SK-N-SH treated with all-trans-retinoic acid at 6 μM for 48 hours (cell line): Measurements from ENCODE around the gene ARMC10.

Experiments used
- ARNTL ChIP-seq: fragments of 450-650 bp; formaldehyde crosslinking; IDR thresholded peaks from 2 replicates; pipeline ENCODE4 v1.5.0; 2020; ENCODE audit warnings: low read depth, mild to moderate bottlenecking, moderate library complexity, borderline replicate concordance
- OSR1 ChIP-seq: fragments of 250-450 bp; sonication (Bioruptor Pico); IDR thresholded peaks from 2 replicates; pipeline ENCODE4 v1.8.0; 2022; ENCODE audit warnings: moderate library complexity, mild to moderate bottlenecking, inconsistent platforms
- PATZ1 ChIP-seq: fragments of 250-450 bp; sonication (Bioruptor Pico); IDR thresholded peaks from 2 replicates; pipeline ENCODE4 v1.8.0; 2020; ENCODE audit warnings: mild to moderate bottlenecking, moderate library complexity, borderline replicate concordance
- POU6F1 ChIP-seq: fragments of 250-450 bp; sonication (Bioruptor Pico); IDR thresholded peaks from 2 replicates; pipeline ENCODE4 v1.8.0; 2021; ENCODE audit warnings: low read depth, mild to moderate bottlenecking, moderate library complexity, borderline replicate concordance

- TF ChIP-seq POU6F1 (no peak), ARNTL (CRISPR knock-in tag) (no peak), PATZ1 (CRISPR knock-in tag) (no peak), OSR1 (CRISPR knock-in tag) (no peak)
These were observed 41.6 kb downstream of the ARMC10 start for GRCh38 chr7:103116511-103116910.
